NCI-H2081 treated with DMSO at 0.1 percent for 48 hours (cell line): Measurements from ENCODE around the gene GRAP2.

Experiments used
- DNase-seq: peaks from one replicate; lab custom pipeline; 2025; lab: John Stamatoyannopoulos, UW

GRAP2 gene

DNA sequence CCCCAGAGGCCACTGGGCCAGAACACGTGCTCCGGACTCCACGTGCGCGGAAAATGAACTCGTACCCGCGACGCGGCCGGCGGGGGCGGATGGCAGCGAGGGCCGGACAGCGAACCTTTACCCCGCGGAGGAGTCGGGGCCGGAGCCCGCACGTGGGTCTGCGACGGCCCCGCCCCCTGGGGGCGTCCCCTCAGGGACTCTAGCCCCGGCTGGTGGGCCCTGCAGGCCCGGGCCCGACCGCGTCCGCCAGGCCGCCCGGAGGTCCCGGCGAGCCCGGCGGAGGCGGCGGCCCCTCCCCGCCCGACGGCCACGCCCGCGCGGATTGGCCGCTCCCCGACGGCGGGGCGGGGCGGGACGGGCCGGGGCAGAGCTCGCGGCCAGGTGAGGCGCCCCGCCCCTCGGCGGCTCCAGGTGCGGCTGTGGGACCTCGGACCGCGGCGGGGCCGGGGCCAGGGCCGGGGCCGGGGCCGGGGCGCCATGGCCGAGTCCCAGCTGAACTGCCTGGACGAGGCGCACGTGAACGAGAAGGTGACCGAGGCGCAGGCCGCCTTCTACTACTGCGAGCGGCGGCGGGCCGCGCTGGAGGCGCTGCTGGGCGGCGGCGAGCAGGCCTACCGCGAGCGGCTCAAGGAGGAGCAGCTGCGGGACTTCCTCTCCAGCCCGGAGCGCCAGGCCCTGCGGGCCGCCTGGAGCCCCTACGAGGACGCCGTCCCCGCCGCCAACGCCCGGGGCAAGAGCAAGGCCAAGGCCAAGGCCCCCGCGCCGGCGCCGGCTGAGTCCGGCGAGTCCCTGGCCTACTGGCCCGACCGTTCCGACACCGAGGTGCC is 93.9 kb downstream of the GRAP2 start, which contains the start of gene FAM83F:
TSS of gene FAM83F (plus strand) at position 389 of the 827 bp plus-strand sequence. CDS start at position 478, 89 bp downstream.
- no peak for DNase-seq

GRCh38 chr22:39995393-39996252 is 94.7 kb downstream of the GRAP2 start:
- DNase-seq: no peak

DNA sequence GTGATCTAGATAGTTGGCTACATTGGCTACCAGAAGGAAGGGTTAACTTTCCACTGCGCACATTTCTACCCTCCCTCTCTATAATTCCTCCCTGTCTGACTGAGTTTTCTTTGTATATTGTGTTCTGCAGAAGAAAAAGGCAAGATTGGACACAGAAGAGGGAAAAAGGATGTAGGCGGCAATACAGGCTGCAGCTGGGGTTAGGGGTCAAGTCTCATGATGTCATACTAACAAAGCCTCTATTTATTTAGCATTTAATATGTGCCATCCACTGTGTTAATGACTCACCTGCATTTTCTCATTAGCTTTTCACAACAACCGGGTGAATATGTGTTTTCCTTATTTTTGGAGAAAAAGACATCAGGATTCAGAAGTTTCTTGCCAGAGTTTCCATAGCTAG is 95.8 kb downstream of the GRAP2 start:
- no peak for DNase-seq

DNA sequence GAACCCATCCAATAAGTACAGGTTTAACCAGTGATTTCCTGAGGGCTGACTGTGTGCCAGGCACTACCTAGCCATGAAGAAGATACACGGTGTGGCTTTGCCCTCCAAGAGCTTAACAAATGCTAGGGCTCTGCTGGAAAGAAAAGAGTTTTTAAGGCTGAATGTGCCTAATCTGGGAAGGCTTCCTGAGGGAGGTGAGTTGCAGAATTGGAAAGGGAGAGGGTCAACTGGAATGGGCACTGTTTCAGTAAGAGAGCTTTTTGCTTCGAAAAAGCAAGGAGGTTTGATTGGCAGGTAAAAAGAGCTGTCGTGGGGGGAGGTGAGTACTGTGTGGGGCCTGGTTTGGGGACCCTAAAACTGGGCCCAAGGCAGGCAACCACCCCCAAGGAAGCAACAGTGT is 96.5 kb downstream of the GRAP2 start:
- no peak for DNase-seq

DNA sequence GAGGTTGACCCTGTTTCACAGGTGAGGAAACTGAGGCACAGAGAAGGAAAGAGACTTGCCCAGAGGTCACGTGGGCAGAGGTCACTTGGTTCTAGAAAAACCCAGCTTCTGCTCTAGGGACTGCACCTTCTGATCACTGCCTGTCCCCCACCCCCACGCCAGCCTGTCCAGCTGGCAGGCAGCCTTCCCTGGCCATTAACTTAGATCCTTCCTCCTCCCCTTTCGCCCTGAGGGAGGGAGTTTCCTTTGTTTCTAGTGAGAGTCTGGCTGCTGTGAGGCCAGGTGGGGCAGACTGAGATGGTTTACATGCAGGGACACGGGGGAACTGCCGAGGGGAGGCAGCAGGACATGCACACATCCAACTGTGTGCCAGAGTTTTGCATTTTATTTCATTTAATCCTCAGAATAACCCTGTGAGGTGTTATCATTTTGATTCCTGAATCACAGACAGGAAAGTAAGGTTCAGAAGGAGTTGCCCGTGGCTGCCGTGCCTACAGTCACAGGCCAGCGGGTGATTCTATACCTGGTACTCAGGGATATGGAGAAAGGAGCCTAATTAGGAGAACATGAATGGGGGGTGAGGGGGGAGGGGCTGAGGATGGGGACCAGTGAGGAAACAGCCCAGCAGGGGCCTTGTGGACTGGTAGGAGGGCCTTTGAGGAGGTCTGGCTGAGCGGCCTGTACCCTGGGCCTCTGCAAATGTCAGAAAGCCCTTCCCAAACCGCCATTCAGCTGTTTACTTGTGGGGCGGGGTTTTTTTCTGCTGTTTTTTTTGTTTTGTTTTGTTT is 97.2 kb downstream of the GRAP2 start:
- peak; percentile 61 for DNase-seq

DNA sequence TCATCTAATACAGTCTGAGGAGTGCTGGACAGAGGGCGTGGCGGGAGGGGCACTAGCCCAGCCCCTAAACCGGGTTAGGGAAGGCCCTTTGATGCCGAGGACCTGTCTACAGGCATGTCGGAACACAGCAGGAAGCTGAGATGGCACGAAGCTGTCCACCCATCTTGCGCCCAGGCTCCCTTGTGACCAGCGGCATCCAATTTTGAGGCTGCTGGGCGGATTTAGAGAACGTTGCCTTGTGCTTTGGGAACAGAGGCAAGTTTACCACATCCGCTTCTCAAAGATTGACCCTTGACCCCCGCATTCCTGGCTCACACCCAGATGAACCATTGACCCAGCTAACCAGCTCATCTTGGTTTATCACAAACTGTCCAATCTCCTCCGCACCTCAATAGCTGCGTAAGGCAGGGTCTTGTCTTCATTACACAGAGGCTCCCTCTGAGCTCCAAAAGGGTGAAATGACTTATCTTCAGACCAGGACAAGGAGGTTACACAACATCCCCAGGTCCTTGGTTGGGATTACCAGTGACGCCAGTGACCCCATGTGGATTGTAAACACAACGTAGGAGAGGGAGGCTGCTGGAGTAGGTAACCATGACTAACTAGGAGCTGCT is 98.4 kb downstream of the GRAP2 start:
- DNase-seq: no peak

- no peak for DNase-seq
Measured at GRCh38 chr22:40000171-40000570, 99.3 kb downstream of the GRAP2 start.

DNA sequence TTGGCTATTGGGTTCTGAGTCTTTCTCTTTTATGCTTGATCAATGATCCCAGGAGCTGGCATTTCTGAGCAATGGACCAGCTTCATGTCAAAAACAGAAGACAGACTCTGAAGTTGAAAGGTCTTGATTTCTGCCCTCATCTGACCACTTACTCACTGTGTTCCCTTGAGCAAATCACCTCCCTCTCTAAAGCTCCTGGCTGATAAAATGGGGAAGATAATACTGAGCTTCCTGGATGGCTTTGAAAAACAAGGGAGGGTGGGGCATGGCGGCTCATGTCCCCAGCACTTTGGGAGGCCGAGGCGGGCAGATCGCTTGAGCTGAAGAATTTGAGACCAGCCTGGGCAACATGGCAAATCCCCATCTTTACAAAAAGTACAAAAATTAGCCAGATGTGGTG is 100.2 kb downstream of the GRAP2 start:
- DNase-seq: no peak

GRCh38 chr22:40001800-40002577 is 101.1 kb downstream of the GRAP2 start:
- no peak for DNase-seq

DNA sequence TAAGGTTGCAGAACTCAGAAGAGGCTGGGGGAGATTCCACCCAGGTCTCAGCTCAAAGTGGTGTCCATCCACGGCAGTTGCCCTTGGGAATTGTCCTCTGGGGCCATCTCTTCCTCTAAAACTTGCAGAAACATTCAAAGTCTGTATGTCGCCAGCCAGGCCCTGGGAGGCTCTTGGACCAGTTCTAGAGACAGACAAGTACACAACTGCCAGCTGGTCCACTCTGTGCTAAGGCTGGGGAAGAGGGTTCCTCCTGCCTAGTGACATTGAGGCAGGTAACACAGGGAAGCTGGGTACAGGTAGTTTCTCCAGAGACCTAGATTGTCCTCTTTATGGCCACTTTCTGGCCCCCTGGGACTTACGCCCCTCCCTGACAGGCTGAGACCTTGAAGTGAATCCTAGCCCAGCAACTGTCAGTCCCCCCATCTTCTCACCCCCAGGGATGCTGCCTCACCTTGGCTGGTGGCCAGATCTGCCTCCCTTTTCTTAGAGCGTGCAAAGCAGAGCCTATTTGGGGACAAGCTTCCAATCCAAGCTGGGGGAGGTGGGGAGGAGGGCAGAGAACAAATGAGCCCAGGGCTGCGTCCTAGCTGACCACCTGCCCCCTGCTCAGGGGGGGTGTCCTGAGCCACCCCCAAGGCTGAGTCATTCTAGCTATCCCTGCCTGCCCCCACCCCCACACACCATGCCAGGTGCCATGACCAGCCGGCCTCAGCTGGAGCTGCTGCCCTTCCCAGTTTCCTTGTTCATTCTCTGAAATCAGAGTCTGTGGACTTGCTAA is 102.2 kb downstream of the GRAP2 start:
- no peak for DNase-seq

- DNase-seq: no peak
Measured at GRCh38 chr22:40004836-40005235, 104.0 kb downstream of the GRAP2 start.

GRCh38 chr22:40006641-40007040 is 105.8 kb downstream of the GRAP2 start:
- no peak for DNase-seq

DNA sequence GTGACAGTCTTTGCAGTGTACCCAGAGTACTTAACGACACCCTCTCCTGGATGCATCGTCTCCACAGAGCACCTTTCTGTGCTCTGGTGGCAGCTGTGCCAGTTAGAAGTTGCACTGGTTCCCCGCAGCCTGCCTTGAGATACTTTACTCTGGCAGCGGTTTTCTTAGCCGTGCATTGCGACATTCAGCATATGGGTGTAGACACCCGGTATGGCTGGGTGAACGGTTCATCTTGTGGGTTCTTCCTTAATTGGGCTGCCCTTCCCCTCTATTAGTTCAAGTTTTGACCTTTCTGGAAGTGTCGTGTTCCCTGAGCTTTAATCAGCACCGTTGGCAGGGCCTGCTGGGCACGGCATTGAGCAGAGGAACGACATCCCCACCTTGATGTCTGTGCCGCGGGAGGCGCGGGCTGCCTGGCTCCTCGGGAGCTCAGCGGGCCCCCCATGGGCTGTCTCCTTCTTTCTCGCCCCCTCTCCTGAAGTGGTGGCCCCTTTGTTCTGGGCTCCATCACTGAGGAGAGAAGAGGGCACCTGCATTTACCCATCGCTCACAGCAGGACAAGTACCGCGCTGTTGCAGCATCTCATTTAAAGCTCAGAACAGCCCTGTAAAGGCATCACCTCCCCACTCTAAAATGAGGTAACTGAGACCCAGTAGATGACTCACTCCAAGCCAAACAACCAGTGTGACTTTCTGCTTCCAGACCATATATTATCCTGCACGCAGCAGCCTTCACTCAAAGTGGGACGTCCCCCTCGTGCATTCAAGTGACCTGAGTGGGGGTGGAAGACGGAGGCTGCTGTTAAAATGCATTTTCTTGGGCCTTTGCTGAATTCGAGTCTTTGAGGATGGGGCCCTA is 107.2 kb downstream of the GRAP2 start:
- no peak for DNase-seq

DNA sequence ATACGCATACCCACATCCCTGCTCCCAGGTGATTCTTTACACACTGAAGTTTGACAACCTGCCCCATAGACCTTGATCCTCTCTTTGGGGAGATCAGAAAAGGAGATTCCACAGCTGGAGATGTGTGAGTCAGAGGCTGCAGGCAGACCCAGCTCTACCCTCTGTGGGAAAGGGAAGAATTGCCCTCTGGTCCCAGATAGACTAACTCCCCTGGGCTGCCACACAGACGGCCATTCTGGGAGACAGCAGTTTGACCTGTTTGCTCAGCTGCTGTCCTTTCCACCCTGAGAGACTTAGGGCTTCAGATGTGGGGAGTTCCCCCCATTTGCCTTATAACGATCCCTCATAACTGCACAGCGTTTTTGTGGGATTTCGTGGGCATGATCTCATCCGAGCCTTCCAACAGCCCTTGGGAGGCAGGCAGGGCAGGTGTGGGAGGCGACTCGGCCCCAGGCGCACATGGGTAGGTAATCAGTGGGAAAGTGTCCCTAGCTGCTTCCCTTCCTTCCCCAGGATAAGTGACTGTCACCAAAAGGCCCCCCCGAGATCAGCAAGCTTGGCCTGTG is 107.9 kb downstream of the GRAP2 start:
- DNase-seq: no peak

DNA sequence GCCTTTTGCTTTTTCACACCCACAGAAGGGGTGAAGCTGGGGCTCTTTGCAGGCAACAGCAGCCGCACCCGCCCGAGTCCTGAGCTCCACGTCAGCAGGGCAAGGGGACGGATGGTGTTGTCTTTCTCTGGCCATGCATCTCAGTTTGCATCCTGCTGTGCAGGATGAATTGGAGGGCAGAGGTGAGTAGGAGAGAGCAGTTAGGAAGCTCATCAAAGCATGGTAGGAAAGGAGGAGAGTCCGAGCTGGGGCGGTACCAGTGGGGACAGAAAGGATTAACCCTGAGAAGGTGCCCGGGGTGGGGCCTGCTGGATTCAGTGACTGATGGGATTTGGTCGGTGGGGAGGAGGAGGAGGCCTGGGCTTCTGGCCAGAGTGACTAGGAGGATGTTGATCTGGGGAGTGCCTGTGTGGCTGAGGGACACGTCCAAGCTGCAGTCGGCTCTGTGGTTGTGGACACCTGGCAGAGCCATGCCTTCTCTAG is 108.4 kb downstream of the GRAP2 start:
- DNase-seq: no peak

- no peak for DNase-seq
Measured at GRCh38 chr22:40009951-40010671, 109.2 kb downstream of the GRAP2 start.

DNA sequence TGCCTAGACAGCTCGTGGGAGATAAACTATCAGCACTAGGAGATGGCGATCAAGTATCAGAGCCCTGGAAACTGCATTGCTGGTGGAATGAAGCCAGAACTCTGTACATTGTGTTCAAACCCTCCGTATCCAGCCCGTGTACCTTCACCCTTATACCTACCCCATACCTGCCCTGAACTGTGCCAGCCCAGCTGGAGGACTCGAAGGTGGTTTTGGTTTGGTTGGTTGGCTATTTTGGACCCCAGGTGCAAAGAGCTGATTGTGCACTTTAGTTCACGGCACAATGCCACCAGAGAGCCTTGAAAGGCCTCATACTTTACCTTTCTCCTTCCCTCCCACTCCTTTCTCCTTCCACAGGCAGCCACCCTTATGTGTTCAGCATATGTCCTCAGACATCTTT is 109.9 kb downstream of the GRAP2 start:
- DNase-seq: no peak

GRCh38 chr22:40014667-40015248 is 113.9 kb downstream of the GRAP2 start:
- DNase-seq: no peak
